Left hindlimb (tissue), 1 donor: Measurements from ENCODE around the gene ZNF141.
"Not testable (repeated sequence)": the region's sequence is repeated elsewhere in the genome, so short reads cannot be mapped to it uniquely, and the experiment has no call there.

Experiments used
- DNase-seq: peaks from one replicate; pipeline ENCODE4 v3.0.0-alpha.2; 2018

ZNF141 gene

GRCh38 chr4:337143-337931 is at the start of gene ZNF141:
TSS of gene ZNF141 (plus strand) at chr4:337814. CDS start at chr4:337984, 170 bp downstream.
- peak; percentile 98 for DNase-seq

DNA sequence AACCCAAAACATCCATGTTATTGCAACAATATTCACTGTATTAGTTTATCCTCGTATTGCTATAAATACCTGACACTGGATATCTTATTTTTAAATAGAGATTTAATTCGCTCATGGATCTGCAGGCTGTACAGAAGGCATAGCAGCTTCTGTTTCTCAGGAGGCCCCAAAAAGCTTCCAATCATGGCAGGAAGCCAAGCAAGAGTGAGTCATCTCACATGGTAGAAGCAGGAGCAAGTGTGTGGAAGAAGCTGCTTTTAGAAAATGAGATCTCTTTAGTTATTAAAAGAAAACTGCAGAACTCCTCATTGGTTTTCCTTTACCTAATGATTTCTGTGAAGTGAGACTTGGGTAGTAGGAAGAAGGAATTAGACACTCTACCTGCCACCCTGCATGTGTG is 48.7 kb upstream of the ZNF141 start:
- no peak for DNase-seq

DNA sequence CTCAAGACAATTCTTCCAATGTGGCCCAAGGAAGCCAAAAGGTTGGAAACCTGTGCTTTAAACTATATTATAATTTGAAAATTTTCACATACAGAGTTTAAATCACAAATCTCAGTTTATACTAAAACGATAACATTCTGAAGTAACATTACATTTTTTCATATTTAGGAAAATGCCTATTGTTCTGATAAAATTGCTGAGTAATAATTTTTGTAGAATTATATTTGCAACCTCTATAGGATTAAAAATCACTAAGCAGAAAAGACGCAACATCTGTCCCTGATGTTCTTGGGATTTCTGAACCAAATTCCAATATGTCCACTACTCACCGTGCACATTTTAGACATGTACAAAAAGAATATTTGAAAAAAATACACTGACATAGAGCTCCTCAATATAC is 42.9 kb upstream of the ZNF141 start:
- DNase-seq: no peak

DNA sequence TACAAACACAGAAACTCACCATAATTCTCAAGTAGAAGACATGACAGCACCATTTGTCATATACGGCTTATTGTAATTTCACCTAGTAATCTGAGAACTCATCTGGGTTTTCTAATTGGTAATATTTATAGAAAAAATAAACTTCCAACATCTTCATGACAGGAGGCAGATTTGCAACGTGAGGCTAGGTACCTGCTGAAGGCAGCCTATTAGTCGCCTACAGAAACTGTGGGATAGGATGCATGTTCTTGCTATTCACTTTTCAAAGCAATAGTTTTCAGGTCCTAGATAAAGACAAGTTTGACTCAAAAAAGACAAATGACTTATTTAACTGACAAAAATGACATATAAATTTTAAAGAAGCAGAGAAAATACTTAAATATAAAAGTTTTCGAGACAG is 35.2 kb upstream of the ZNF141 start:
- DNase-seq: no peak

- DNase-seq: not testable (repeated sequence)
Measured at GRCh38 chr4:304516-304915, 33.1 kb upstream of the ZNF141 start.

GRCh38 chr4:304969-305680 is 32.5 kb upstream of the ZNF141 start, which contains the start of gene ZNF732:
TSS of gene ZNF732 (minus strand) at chr4:305474. CDS start at chr4:305310, 164 bp downstream.
- peak; percentile 76 for DNase-seq

GRCh38 chr4:306551-306961 is 31.1 kb upstream of the ZNF141 start:
- DNase-seq: no peak

- DNase-seq: no peak
Measured at GRCh38 chr4:309807-310206, 27.8 kb upstream of the ZNF141 start.

DNA sequence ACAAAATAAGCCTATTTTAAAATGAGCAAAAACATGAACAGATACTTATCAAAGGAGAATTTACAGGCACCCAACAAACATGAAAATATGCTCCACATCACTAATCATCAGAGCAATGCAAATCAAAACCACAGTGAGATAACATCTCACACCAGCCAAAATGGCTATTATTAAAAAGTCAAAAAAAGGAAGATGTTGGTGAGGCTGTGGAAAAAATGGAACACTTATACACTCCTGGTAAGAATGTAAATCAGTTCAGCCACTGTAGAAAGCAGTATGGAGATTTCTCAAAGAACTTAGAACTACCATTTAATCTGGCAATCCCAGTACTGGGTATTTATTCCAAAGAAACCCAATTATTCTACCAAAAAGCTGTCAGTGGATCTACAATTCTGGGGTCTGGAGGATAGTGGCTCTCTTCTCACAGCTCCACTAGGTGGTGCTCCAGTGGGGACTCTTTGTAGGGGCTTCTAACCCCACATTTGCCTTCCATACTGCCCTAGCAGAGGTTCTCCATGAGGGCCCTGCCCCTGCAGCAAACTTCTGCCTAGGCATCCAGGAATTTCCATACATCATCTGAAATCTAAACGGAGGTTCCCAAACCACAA is 23.2 kb upstream of the ZNF141 start:
- no peak for DNase-seq

DNA sequence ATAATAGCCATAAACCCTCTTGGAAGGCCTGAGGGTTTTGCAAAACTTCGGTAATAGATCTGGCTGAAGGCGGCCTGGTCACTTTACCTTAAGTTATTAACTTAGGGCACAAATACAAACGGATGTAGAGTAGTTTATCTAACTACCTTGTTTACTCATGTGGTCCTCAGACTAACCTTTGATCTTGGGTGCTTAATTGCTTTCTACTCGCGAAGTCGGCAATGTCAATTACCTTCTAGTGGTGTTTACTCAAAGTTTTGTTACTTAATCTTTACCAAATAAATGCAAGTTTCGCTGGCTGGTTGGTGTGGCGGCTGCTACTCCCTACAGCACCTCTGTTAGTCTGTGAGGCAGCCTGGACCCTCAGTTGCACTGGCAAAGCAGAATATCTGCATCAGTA is 8.9 kb upstream of the ZNF141 start:
- no peak for DNase-seq

- no peak for DNase-seq
Measured at GRCh38 chr4:335515-335914, 2.1 kb upstream of the ZNF141 start.

DNA sequence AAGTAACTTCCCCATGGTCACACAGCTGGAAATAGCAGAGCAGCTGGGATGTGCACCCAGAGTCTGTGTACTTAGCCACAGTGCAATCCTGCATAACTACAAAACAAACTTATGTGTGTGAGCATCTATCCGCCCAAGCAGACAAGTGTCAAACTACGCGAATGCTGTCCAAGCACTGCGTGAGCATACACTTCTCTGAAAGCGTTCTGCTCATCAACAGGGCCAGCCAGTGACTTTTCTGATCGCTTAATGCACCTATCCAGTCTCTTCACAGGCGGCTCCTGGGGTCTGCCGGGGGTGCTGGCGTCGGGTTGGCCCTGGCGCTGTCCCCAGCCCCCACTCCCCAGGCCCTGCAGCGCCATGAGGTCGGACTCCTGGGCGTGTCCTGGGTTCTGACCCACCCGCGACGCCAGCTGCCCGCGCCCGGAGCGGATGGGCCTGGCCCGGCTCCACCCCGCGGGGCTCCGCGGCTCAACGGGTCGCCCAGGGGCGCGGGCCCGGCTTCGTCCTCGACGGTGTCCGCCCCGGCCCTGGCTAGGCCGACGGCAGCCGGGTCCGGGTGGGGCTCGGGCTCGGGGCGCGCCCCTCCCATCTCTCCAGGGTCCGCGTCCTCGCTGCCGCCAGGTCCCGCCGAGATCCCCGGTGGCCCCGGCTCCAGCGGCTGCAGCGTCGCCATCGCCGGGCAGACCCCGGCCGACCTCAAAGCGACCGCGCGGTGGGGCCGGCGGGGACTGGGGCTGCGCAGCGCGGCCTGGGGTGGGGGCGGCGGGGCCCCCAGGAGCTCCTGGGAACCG is 1.3 kb upstream of the ZNF141 start:
- peak; percentile 44 for DNase-seq

DNA sequence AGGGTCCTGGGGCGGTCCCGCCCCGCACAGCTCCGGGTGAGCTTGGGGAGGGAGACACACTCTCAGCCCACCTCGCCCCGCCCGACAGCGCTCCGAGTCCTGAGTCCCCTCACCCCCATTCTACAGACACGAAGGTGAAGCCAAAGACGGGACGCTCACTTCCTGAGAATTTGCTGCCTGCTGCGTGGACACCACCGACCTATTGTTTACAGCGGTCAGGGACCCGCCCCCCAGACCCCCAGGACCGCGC is 796 bp upstream of the ZNF141 start:
- no peak for DNase-seq

DNA sequence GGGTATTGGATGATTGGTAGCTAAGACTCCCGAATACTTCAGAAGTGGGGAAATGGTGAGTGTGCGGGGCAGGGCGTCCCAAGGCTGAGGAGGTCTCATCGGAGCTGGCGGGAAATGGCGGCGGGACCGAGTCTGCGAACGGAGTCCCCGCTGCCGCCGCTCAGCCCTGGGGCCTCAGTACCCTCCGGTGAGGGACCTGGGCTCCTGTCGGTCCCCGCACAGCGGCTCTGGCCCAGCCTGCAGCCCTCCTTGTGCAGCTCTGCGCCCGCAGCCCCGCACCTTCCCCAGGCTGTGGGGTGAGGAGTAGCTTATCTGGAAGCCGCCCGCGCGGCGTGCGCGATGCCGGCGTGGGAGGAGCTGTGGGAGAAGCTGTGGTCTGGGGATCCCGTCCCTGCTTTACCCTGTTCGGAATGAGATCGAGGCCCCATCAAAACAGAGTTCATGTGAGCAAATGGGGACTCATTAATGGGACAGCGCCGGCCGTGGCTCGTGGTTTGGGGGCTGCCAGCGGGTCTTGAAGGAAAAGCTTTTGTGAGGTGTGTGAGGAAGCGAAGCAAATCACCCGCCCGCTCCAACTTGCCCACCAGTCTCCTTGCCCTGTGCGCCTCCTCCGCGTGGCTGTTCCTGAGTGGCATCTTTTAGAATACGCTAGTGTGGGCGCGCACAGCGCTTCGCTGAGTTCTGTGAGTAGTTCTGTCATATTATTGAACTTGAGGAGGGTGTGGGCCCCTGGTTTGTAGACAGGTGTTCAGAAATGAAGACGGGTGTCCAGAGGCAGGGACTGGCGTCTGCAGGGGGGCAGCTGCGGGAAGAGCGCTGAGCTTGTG is 531 bp downstream of the ZNF141 start:
- DNase-seq: peak; percentile 55

GRCh38 chr4:338759-339097 is 1.1 kb downstream of the ZNF141 start:
- DNase-seq: no peak

- no peak for DNase-seq
Measured at GRCh38 chr4:340011-340410, 2.4 kb downstream of the ZNF141 start.

- DNase-seq: no peak
Measured at GRCh38 chr4:373062-373839, 35.6 kb downstream of the ZNF141 start.

GRCh38 chr4:374298-375160 is 36.9 kb downstream of the ZNF141 start:
- no peak for DNase-seq

- DNase-seq: no peak
Measured at GRCh38 chr4:384311-385010, 46.8 kb downstream of the ZNF141 start.
